ENCODE results near the gene C9orf43.
"Not testable (repeated sequence)": the region's sequence is repeated elsewhere in the genome, so short reads cannot be mapped to it uniquely, and the experiment has no call there.

Gene C9orf43

GRCh38 chr9:113381441-113381840, 29.1 kb upstream of the C9orf43 start:
- not testable (repeated sequence) for DNase-seq (ENCODE audit: low read depth in 2 of 2)

- no peak for DNase-seq (ENCODE audit: low read depth in 2 of 2)
Observed at GRCh38 chr9:113381909-113382411, 28.6 kb upstream of the C9orf43 start.

GRCh38 chr9:113386571-113387393, 23.8 kb upstream of the C9orf43 start:
- no peak for DNase-seq (ENCODE audit: low read depth in 2 of 2)

GRCh38 chr9:113387560-113388230, 22.9 kb upstream of the C9orf43 start:
- no peak for DNase-seq (ENCODE audit: low read depth in 2 of 2)

GRCh38 chr9:113388833-113389232, 21.7 kb upstream of the C9orf43 start:
- no peak for DNase-seq (ENCODE audit: low read depth in 2 of 2)

DNA sequence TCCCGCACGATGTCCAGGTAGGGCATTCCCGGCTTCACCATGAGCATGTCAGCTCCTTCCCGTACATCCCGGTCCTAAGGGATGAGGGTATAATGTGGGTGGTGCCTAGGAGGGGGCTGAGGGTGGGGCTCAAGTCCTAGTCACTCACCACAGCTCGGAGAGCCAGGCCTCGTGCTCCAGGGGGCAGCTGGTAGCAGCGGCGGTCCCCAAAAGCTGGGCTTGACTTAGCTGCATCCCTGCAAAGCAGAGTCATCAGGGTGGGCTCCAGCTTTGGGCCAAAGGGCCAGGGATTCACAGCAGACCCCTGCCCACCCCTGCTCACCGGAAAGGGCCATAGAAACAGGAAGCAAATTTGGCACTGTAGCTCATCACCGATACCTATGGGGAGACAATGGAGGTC, 21.1 kb upstream of the C9orf43 start:
- DNase-seq (ENCODE audit: low read depth in 2 of 2): no peak

DNA sequence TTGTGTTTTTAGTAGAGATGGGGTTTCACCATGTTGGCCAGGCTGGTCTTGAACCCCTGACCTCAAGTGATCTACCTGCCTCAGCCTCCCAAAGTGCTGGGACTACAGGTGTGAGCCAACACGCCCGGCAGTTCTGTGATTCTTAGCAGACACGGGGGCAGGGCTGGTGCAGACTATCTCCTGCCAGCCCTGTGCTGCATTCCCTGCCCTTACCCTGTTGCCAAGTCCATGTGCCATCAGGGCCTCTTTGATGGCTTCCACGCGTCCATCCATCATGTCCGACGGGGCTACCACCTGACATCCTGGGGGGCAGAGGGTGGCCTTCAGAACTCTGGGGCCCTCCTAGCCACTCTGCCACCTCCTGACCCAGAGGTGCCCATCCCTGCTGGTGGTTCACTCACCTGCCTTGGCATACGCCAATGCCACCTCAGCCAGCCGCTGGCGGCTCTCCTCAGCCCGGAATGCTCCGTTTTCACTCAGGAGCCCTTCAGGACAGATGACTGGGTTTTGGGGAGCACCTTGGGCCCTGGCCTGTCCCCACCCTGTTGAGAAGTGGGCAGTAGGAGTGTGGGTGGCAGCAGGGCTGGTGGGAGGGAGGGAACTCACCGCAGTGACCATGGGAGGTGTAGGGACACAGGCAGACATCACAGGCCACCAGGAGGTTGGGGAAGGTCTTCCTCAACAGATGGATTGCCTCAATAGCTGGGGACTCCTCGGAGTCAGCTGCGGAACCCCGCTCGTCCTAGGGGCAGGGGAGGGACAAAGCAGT, 20.2 kb upstream of the C9orf43 start:
- DNase-seq (ENCODE audit: low read depth in 2 of 2): no peak

GRCh38 chr9:113391917-113392316, 18.6 kb upstream of the C9orf43 start:
- DNase-seq (ENCODE audit: low read depth in 2 of 2): no peak

- no peak for DNase-seq (ENCODE audit: low read depth in 2 of 2)
Observed at GRCh38 chr9:113393281-113393680, 17.3 kb upstream of the C9orf43 start.

- DNase-seq (ENCODE audit: low read depth in 2 of 2): no peak
Observed at GRCh38 chr9:113395000-113395861, 15.3 kb upstream of the C9orf43 start.

DNA sequence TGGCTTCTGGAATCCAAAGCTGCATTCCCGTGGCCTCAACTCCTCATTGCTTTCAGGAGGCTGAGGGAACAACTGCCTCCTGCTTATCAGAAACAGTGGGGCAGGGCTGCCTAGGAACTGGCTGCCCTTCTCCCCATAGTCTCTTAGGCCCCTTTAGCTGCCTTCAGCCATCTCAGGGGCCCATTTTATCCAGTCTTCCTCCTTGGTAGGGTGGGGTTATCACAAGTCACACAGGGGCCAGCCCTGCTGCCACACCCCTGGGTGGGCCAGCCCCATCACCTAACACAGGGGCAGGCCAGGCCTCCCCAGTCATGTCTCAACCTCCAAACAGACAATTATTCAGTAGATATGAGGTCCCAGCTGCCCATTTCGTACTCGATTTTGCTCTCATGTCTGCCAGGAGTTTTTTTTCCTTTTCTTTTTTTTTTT, 13.3 kb upstream of the C9orf43 start:
- no peak for DNase-seq (ENCODE audit: low read depth in 2 of 2)

DNA sequence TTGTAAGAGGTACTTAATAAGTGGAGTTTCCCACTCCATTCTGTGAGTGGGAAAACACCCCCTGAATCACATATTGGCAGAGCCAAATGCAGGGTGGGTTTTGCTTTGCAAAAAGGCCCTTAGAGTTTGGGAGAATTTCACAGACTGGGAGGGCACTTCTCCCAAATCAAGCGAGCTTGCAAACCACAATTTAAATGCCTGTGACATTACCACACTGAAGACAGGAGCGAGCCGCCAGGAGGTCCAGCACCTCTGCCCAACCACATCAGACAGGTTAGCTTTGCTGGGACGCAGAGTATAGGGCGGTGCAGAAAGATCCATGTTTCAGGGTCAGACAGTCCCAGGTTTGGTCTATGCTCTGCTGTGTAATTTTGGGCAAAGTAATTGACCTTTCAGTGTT, 11.8 kb upstream of the C9orf43 start:
- DNase-seq (ENCODE audit: low read depth in 2 of 2): no peak

DNA sequence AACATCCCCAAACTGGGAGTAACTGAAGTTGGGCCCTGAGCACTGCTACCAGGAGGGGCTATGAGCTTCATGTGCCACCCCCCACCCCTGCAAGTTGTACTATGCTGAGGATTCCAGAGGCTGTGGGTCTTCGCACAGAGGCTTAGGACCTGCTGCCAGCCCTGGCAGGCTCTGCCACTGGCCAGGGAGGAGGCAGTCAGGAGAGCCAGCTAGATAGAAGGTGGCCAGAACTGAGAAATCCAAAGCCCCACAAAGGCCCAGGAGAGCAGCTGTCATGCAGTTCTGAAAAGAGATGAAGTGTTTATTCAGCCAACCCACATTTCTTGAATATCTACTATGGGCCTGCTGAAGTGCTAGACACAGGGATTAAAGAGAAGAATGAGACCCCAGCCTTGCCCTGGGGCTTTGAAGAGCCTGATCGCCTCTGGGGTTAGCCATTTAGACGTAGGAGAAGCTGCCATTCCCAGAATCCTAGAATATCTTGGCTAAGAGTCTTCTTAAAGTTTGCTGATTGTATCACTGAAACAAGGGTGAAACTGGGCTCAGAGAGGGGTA, 10.8 kb upstream of the C9orf43 start:
- DNase-seq (ENCODE audit: low read depth in 2 of 2): no peak

- peak; percentile 99 for DNase-seq (ENCODE audit: low read depth in 2 of 2)
Observed at GRCh38 chr9:113401027-113401792, 9.3 kb upstream of the C9orf43 start, which contains the start of gene ALAD. TSS of gene ALAD (minus strand) at chr9:113401284. CDS start at chr9:113393559, 7,725 bp downstream.

GRCh38 chr9:113403646-113404045, 6.9 kb upstream of the C9orf43 start:
- DNase-seq (ENCODE audit: low read depth in 2 of 2): no peak

DNA sequence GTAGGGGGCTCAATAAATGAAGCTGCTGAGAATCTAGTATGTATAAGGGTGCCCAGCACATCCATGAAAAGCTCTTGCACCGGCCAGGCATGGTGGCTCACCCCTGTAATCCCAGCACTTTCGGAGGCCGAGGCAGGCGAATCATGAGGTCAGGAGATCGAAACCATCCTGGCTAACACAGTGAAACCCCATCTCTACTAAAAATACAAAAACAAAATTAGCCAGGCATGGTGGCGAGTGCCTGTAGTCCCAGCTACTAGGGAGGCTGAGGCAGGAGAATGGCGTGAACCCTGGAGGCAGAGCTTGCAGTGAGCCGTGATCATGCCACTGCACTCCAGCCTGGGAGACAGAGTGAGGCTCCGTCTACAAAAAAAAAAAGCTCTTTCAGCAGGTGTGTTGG, 4.2 kb upstream of the C9orf43 start:
- DNase-seq (ENCODE audit: low read depth in 2 of 2): not testable (repeated sequence)

GRCh38 chr9:113406873-113407511, 3.6 kb upstream of the C9orf43 start:
- peak; percentile 28 to 38 for DNase-seq (ENCODE audit: low read depth in 2 of 2)

DNA sequence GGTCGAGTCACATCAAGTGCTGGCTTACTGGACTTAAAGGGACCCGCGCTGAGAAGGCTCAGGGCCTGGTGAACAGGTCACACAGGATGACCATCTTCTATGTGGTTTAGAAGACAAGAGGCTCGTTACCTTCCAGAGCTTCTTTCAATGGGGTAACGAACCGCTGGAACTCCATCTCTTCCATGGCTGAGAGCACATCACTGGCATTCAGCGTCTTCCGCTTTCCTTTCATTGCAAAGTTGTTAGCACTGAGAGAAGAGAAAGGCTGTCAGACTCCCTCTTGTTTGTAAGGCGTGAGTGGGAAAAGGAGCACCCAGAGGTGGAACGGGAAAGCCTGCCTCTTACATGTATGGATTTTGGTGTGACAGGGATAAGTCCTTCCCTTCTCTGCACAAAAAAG, 1.1 kb upstream of the C9orf43 start:
- no peak for DNase-seq (ENCODE audit: low read depth in 2 of 2)

DNA sequence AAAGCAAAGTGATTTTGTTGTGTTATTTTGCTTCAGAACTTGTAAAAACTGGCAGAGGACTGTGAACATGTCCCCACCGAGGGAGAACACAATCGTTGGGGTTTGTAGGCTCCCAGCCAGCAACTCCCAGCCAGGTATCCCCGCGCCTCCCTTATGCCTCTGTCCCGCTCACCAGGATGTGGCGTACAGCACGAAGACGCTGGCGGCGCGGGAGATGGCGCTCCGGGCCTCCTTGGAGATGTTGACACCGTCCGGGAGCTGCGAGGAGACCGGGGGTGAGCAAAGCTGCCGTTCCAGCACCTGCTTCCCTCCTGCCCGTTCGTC, 702 bp upstream of the C9orf43 start:
- no peak for DNase-seq (ENCODE audit: low read depth in 2 of 2)
